T-helper 2 cell treated with Interferon-gamma antibody and Interleukin-4, amounts not matched to agents 100 ng/mL and 5 ng/mL, for 36 hours (primary cell): Measurements from ENCODE around the gene PHKB. TPM values are rescaled to one million over a fixed set of nuclear protein-coding genes. Genes with fewer than 3 reads are reported as not detected.
"Not testable (repeated sequence)": the region's sequence is repeated elsewhere in the genome, so short reads cannot be mapped to it uniquely, and the experiment has no call there.

Experiments
- intact Hi-C: fragments of 100-400 bp; cut with micrococcal nuclease; formaldehyde crosslinking; loops from one replicate; pipeline ENCODE4 v1.15.1; 2023
- total RNA-seq: library from RNA; stranded (reverse); gene quantifications from 2 replicates; pipeline ENCODE4 v1.2.3, GENCODE V29; 2022

The PHKB gene
- total RNA-seq, 1 donor from 2014 or later = 42.7 TPM

- intact Hi-C loops = no loop called here
Observed at GRCh38 chr16:47499700-47500264, 38.7 kb downstream of the PHKB start.

- intact Hi-C loops = no loop called here
Observed at GRCh38 chr16:47503936-47504335, 42.8 kb downstream of the PHKB start.

- intact Hi-C loops = no loop called here
Observed at GRCh38 chr16:47504599-47504998, 43.5 kb downstream of the PHKB start.

- intact Hi-C loops = no loop called here
Observed at GRCh38 chr16:47506800-47507199, 45.7 kb downstream of the PHKB start.

GRCh38 chr16:47507701-47508100 is 46.6 kb downstream of the PHKB start:
- intact Hi-C loops = no loop called here

GRCh38 chr16:47511882-47512281 is 50.8 kb downstream of the PHKB start:
- intact Hi-C loops = no loop called here

GRCh38 chr16:47519037-47519436 is 57.9 kb downstream of the PHKB start:
- intact Hi-C loops = no loop called here

- intact Hi-C loops = no loop called here
Observed at GRCh38 chr16:47519546-47519945, 58.4 kb downstream of the PHKB start.

GRCh38 chr16:47519996-47520679 is 59.0 kb downstream of the PHKB start:
- intact Hi-C loops = no loop called here

- intact Hi-C loops = no loop called here
Observed at GRCh38 chr16:47523342-47524006, 62.3 kb downstream of the PHKB start.

- intact Hi-C loops = no loop called here
Observed at GRCh38 chr16:47524007-47524405, 62.9 kb downstream of the PHKB start.

GRCh38 chr16:47528431-47528830 is 67.3 kb downstream of the PHKB start:
- intact Hi-C loops = no loop called here

GRCh38 chr16:47533744-47534292 is 72.7 kb downstream of the PHKB start:
- intact Hi-C loops = no loop called here

GRCh38 chr16:47538472-47538871 is 77.3 kb downstream of the PHKB start:
- intact Hi-C loops = no loop called here

GRCh38 chr16:47539707-47540670 is 78.9 kb downstream of the PHKB start:
- intact Hi-C loops = not testable (repeated sequence)

- intact Hi-C loops = not testable (repeated sequence)
Observed at GRCh38 chr16:47541135-47541534, 80.0 kb downstream of the PHKB start.

- intact Hi-C loops = not testable (repeated sequence)
Observed at GRCh38 chr16:47544255-47544654, 83.1 kb downstream of the PHKB start.

GRCh38 chr16:47551185-47551584 is 90.1 kb downstream of the PHKB start:
- intact Hi-C loops = not testable (repeated sequence)

GRCh38 chr16:47551767-47552166 is 90.6 kb downstream of the PHKB start:
- intact Hi-C loops = not testable (repeated sequence)

GRCh38 chr16:47553853-47554564 is 92.9 kb downstream of the PHKB start:
- intact Hi-C loops = no loop called here

- intact Hi-C loops = not testable (repeated sequence)
Observed at GRCh38 chr16:47554587-47554986, 93.5 kb downstream of the PHKB start.
